GM12891 (cell line): Measurements from ENCODE around the gene DKKL1.
"Not testable (repeated sequence)": the region's sequence is repeated elsewhere in the genome, so short reads cannot be mapped to it uniquely, and the experiment has no call there.

Experiments
- DNase-seq: peaks from one replicate; pipeline ENCODE4 v3.0.0; 2011; ENCODE audit warnings: low spot score; ENCODE audit not compliant: insufficient read length
- FAIRE-seq: peaks from 2 replicates; lab custom pipeline; 2011; peaks lifted over from hg19 to GRCh38; lab: Jason Lieb, UNC
- PAX5 ChIP-seq: IDR thresholded peaks from 2 replicates; pipeline ENCODE4 v1.6.1; 2011; ENCODE audit warnings: low read length, moderate library complexity, mild to moderate bottlenecking; ENCODE audit not compliant: insufficient read depth, severe bottlenecking
- POLR2A ChIP-seq: IDR thresholded peaks from 2 replicates; pipeline ENCODE4 v1.6.1; 2011; ENCODE audit warnings: low read depth, low read length, control low read depth
- POLR2AphosphoS5 ChIP-seq: IDR thresholded peaks from 2 replicates; pipeline ENCODE4 v1.6.1; 2011; ENCODE audit warnings: low read depth, low read length, control low read depth
- POU2F2 ChIP-seq: IDR thresholded peaks from 2 replicates; pipeline ENCODE4 v1.6.1; 2011; ENCODE audit warnings: low read depth, mild to moderate bottlenecking, control low read depth, low read length, moderate library complexity
- SPI1 ChIP-seq: IDR thresholded peaks from 2 replicates; pipeline ENCODE4 v1.6.1; 2011; ENCODE audit warnings: low read depth, low read length, control low read depth
- TAF1 ChIP-seq: IDR thresholded peaks from 2 replicates; pipeline ENCODE4 v1.6.1; 2011; ENCODE audit warnings: low read depth, low read length, control low read depth

Gene DKKL1

GRCh38 chr19:49362048-49362928 lies 1.4 kb upstream of the DKKL1 start, which contains the start of gene TEAD2:
TEAD2 (minus strand) TSS chr19:49362416; CDS start chr19:49360075, 2,341 bp downstream.
- TF ChIP-seq TAF1: no peak
- no peak for TF ChIP-seq POU2F2
- no peak for TF ChIP-seq SPI1
- TF ChIP-seq PAX5: no peak
- no peak for TF ChIP-seq POLR2A
- no peak for TF ChIP-seq POLR2AphosphoS5
- FAIRE-seq: no peak
- DNase-seq: no peak

DNA sequence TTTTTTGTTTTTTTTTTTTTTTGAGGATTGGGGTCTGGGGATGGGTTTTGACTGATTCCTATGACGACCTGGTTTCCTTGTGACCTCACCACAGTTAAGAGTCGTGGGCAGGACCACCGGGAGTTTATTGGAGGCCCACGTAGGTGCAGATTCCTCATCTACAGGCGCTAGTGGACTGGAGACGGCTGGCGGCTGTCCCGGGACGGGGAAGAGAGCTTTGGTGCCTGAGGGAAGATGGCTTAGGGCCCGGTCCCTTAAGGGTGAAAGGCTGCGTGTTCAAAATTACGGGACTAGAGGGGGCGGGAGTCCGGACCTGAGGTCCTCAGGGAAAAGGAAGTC lies 779 bp upstream of the DKKL1 start:
- TF ChIP-seq POU2F2 (no peak), SPI1 (no peak), PAX5 (no peak), POLR2AphosphoS5 (no peak), TAF1 (no peak), POLR2A (no peak)
- DNase-seq: no peak
- no peak for FAIRE-seq

DNA sequence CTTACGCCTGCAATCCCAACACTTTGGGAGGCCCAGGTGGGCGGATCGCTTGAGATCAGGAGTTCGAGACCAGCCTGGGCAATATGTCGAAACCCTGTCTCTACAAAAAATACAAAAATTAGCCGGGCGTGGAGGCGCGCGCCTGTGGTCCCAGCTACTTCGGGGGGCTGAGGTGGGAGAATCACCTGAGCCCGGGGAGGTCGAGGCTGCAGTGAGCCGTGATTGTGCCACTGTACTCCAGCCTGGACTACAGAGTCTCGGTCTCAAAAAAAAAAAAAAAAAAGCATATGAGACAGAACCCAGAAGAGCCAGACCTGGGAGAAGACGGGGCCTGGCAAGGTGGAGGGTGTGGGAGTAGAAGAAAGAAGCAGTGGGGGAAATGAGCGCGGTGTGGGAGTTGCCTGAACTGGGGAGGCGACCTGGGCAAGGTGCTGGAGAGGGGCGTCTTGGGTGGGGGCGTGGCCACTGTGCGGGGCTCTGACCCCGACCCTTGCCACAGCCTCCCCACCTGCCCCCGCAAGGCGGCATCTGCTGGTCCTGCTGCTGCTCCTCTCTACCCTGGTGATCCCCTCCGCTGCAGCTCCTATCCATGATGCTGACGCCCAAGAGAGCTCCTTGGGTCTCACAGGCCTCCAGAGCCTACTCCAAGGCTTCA lies 533 bp downstream of the DKKL1 start:
- FAIRE-seq (no peak), DNase-seq (no peak)
- TF ChIP-seq SPI1 (no peak), POU2F2 (no peak), POLR2AphosphoS5 (no peak), POLR2A (no peak), TAF1 (no peak), PAX5 (no peak)

DNA sequence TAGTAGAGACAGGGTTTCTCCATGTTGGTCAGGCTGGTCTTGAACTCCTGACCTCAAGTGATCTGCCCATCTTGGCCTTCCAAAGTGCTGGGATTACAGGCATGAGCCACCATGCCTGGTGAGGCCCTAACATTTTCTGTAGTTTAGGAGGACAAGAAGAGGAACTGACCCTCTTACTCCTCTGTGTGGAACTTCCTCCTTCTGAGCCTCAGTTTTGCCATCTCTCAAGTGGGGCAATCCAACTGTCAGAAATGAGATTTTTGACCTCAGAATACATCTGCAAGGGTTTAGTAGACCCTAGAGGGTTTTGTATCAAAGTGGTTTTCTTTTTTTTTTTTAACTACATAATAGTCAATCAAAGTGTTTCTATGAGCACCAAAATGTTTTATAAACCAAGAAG lies 2.4 kb downstream of the DKKL1 start:
- TF ChIP-seq PAX5 (no peak), SPI1 (peak; percentile 69), TAF1 (no peak)
- no peak for DNase-seq
- FAIRE-seq: no peak

DNA sequence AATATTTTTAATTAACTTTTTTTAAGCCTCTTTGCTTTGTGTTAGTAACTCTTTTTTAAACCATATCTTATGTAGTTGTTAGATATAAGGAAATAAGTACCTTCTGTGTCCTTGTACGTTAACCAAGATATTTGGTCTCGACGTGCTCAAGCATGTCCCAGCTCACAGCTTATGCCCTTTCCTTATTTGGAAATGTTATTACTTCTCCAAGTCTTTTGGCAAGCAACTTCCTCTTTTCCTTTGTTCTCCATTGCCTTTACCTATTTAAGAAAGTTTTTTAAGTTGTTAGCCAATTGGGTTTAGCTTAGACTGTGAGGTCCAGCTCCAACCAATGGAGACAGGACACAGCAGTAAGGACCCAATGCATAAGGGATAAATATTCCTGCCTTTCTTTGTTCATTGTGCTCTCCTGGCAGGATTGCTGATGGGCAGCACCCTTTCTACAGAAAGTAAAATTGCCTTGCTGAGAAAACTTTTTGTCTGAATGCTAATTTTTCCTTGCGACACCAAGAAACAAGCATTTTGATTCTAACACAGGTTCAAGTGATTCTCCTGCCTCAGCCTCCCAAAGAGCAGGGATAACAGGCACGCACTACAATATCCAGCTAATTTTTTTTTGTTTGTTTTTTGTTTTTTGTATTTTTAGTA lies 5.2 kb downstream of the DKKL1 start:
- TF ChIP-seq SPI1: no peak
- DNase-seq: no peak
- FAIRE-seq: no peak

- FAIRE-seq: no peak
- no peak for DNase-seq
- TF ChIP-seq TAF1 (no peak), PAX5 (no peak), POU2F2 (no peak), POLR2AphosphoS5 (no peak)
These were observed 7.5 kb downstream of the DKKL1 start for GRCh38 chr19:49371184-49371583.

- FAIRE-seq, DNase-seq: not testable (repeated sequence)
These were observed 9.5 kb downstream of the DKKL1 start for GRCh38 chr19:49373174-49373573.

DNA sequence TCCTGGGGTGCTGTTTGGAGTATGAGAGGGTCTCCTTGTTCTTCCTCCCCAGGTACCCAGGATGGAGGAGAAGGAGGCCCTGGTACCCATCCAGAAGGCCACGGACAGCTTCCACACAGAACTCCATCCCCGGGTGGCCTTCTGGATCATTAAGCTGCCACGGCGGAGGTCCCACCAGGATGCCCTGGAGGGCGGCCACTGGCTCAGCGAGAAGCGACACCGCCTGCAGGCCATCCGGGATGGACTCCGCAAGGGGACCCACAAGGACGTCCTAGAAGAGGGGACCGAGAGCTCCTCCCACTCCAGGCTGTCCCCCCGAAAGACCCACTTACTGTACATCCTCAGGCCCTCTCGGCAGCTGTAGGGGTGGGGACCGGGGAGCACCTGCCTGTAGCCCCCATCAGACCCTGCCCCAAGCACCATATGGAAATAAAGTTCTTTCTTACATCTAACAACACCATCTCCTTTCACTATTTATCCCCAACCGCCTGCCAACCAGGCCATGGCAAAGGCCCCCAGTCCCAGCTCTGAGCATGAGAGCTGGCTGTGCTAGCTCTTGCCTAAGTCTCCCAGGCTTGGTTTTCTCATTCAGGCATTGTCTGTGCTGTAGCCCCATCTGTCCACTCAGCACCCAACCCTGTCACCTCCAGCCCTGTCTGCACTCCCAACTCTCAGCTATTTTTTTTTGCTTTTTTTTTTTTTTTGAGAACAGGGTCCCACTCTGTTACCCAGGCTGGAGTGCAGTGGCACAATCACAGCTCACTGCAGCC lies 11.2 kb downstream of the DKKL1 start:
- DNase-seq: no peak
- no peak for FAIRE-seq
- TF ChIP-seq PAX5 (no peak), POLR2AphosphoS5 (no peak), TAF1 (no peak), POLR2A (no peak), SPI1 (no peak), POU2F2 (no peak)

DNA sequence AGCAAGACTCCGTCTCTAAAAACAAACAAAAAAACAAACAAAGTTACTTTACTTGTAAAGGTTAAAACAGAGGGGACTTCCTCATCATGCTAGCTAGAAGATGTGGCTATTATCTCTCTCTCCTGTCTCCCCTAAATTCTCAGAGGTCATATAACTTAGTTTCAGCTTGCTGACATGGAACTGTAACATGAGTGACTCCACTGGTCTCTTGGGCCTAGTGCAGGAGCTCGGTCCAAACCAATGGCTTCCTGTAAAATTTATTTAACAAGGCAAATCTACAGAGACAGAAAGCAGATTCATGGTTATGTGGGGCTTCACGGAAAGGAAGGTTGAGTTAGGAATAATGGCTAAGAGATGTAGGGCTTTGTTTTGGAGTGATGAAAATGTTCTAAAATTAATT lies 14.8 kb downstream of the DKKL1 start:
- FAIRE-seq (no peak), DNase-seq (no peak)
- TF ChIP-seq SPI1: no peak
- no peak for TF ChIP-seq PAX5

DNA sequence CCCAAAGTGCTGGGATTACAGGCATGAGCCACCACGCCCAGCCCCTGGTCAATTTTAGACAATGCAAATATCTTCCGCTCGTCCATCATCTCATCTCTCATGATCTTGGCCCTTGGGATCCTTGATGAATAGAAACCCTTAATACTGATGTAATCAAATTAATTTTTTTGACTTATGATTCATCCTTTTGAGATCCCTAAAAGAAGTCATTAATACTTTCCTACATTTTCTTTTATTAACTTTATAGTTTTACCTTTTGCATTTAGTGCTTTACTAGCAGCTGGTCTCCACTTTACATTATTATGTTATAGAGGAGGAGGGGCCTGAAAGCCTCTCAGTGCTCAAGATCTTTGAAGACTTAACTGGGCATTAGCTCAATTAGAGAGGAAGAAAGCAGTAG lies 16.7 kb downstream of the DKKL1 start:
- FAIRE-seq (no peak), DNase-seq (no peak)
- no peak for TF ChIP-seq POU2F2
